ENCODE measurements around the gene HPCA. TPM values are rescaled to one million over a fixed set of nuclear protein-coding genes. Genes with fewer than 3 reads are reported as not detected.

The HPCA gene
- total RNA-seq, 1 donor from 2014 or later, result not detected

DNA sequence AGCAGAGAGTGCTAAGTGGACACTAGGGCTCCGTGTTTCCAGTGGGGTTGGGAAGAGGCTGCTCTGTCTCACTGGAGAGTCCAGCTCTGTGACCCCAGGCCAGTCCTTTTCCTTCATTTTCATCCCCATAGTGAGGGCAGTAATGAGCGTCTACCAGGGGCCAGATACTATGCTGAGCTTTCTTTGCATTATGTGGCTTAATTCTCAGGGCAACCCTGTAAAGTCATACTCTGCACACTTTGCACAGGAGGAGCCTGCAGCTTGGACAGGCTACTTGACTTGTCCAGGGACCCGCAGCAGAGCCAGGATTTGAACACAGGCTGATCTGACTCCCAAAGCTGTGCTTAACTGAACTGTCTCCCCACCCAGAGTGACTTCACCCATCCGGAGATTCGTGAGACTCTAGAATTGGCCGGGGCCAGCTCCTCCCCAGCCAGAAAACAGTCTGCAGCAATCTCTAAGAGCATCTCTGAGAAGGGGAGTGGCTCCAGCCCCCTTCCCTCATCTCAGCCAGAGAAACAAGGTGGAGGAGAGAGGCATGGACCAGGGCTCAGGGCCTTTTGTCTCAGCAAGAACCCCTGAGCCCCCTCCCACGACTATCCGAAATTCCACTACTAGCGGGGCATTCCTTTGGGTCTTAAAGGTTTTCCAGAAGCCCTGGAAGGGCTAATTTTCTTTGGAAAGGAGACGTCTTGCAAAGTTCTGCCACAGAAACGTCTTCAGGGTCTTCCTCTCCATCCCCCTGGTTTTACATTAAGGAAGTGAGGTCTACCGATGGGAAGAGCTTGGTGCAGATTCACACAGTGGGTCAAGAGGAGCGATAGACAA, 14.7 kb upstream of the HPCA start:
- Mint-ChIP-seq H3K9me3 (ENCODE audit: unreplicated experiment) (no peaks in the 10 kb centered on the region), H3K4me1 (ENCODE audit: unreplicated experiment) (peaks cover 21% of the 10 kb centered on the region), H3K4me3 (ENCODE audit: unreplicated experiment) (peak overlapping the region; percentile 38), H3K36me3 (ENCODE audit: low read depth, unreplicated experiment) (peaks cover 3% of the 10 kb centered on the region), H3K27me3 (ENCODE audit: unreplicated experiment) (peaks cover 28% of the 10 kb centered on the region), H3K27ac (ENCODE audit: unreplicated experiment) (no peak overlapping the region)
- TF ChIP-seq, protein P1, sequence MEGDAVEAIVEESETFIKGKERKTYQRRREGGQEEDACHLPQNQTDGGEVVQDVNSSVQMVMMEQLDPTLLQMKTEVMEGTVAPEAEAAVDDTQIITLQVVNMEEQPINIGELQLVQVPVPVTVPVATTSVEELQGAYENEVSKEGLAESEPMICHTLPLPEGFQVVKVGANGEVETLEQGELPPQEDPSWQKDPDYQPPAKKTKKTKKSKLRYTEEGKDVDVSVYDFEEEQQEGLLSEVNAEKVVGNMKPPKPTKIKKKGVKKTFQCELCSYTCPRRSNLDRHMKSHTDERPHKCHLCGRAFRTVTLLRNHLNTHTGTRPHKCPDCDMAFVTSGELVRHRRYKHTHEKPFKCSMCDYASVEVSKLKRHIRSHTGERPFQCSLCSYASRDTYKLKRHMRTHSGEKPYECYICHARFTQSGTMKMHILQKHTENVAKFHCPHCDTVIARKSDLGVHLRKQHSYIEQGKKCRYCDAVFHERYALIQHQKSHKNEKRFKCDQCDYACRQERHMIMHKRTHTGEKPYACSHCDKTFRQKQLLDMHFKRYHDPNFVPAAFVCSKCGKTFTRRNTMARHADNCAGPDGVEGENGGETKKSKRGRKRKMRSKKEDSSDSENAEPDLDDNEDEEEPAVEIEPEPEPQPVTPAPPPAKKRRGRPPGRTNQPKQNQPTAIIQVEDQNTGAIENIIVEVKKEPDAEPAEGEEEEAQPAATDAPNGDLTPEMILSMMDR (IDR thresholded peaks at IDR 0.05; ENCODE audit: unreplicated experiment), result no peak
- DNase-seq (ENCODE audit: low spot score), result no peak

DNA sequence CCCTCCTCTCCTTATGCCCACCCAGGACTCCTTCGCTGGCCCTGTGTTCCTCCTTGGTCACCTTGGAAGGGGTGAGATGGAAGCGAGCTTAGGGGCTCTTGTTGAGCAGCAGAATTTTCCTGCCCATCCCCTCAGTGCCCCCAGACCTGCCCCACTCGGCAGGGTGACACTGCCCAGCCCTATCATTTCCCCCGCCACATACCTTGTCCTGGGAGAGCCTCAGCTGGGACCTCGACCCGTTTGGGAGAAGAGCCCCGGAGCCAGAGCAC, 14.2 kb upstream of the HPCA start:
- Mint-ChIP-seq H3K36me3 (ENCODE audit: low read depth, unreplicated experiment) (peaks cover 1% of the 10 kb centered on the region), H3K9me3 (ENCODE audit: unreplicated experiment) (no peaks in the 10 kb centered on the region), H3K4me1 (ENCODE audit: unreplicated experiment) (peaks cover 21% of the 10 kb centered on the region), H3K27me3 (ENCODE audit: unreplicated experiment) (peaks cover 26% of the 10 kb centered on the region), H3K4me3 (ENCODE audit: unreplicated experiment) (no peak overlapping the region), H3K27ac (ENCODE audit: unreplicated experiment) (no peak overlapping the region)
- TF ChIP-seq, protein P1 (IDR thresholded peaks at IDR 0.05; ENCODE audit: unreplicated experiment), result no peak
- DNase-seq (ENCODE audit: low spot score), result no peak

DNA sequence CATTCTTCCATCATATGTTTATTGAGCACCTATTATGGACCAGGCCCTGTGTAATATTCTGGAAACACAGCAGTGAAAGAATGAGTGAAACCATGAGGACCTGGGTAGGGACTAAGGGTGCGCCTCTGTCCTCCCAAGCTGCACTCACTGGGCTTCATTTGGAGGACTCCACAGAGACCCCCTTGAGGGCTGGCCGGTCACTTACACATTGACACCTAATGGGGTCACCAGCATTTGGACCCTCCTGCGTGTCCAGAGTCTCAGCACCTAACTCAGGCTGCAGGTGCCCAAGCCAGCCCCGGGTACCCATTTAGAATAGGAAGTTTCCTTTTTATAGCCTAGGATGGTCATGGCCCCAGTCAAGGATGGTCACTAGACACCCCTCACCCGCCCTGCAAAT, 12.8 kb upstream of the HPCA start:
- no peaks in the 10 kb centered on the region for H3K9me3 Mint-ChIP-seq (ENCODE audit: unreplicated experiment)
- peaks cover 21% of the 10 kb centered on the region for H3K4me1 Mint-ChIP-seq (ENCODE audit: unreplicated experiment)
- TF ChIP-seq, protein P1 (IDR thresholded peaks at IDR 0.05; ENCODE audit: unreplicated experiment), result no peak
- H3K36me3 Mint-ChIP-seq (ENCODE audit: low read depth, unreplicated experiment), result no peaks in the 10 kb centered on the region
- no peak overlapping the region for H3K4me3 Mint-ChIP-seq (ENCODE audit: unreplicated experiment)
- no peak for DNase-seq (ENCODE audit: low spot score)
- peaks cover 22% of the 10 kb centered on the region for H3K27me3 Mint-ChIP-seq (ENCODE audit: unreplicated experiment)
- no peak overlapping the region for H3K27ac Mint-ChIP-seq (ENCODE audit: unreplicated experiment)

DNA sequence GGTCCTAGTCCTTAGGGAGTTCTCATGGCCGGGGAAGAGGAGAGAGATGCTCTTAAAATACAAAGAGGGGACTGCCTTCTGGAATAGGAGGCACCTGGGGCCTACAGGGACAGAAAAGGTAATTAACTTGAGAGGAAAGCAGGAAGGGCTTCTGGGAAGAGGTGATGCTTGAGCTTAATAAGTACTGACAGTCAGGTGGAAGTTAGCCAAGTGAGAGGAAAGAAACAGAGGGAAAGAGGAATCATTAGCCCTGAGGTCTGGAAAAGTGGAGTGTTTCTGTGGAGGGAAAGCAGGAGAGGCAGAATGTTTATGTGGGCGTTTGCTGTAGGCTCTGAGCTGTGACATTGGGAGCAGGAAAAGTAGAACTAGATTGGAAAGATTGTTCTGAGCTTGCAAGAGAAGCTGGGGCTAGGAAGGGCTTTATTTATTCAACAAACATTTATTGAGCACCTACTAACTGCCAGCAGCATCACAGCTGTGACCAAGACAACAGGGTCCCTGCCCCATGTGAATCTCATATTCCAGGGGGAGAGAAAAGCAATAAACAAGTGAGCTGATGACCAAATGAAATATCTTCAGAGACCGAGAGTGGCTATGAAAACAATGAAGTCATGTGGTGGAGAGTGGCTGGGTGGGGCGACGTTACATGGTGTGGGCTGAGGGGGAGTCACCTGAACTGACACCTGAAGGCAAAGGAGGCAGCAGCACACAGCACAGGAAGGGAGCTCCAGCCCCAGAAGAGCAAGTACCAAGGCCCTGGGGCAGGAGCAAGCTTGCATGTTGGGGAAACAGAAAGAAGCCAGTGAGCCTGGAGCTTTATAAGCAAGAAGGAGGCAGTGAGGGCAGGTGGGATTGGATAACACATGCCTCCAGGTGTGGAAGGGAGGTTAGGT, 11.2 kb upstream of the HPCA start:
- Mint-ChIP-seq H3K36me3 (ENCODE audit: low read depth, unreplicated experiment) (no peaks in the 10 kb centered on the region), H3K27ac (ENCODE audit: unreplicated experiment) (no peak overlapping the region), H3K27me3 (ENCODE audit: unreplicated experiment) (peaks cover 11% of the 10 kb centered on the region), H3K4me1 (ENCODE audit: unreplicated experiment) (peaks cover 12% of the 10 kb centered on the region), H3K4me3 (ENCODE audit: unreplicated experiment) (no peak overlapping the region), H3K9me3 (ENCODE audit: unreplicated experiment) (no peaks in the 10 kb centered on the region)
- TF ChIP-seq, protein P1 (IDR thresholded peaks at IDR 0.05; ENCODE audit: unreplicated experiment), result no peak
- DNase-seq (ENCODE audit: low spot score), result no peak
